ENCODE data around the gene THADA.

DNA sequence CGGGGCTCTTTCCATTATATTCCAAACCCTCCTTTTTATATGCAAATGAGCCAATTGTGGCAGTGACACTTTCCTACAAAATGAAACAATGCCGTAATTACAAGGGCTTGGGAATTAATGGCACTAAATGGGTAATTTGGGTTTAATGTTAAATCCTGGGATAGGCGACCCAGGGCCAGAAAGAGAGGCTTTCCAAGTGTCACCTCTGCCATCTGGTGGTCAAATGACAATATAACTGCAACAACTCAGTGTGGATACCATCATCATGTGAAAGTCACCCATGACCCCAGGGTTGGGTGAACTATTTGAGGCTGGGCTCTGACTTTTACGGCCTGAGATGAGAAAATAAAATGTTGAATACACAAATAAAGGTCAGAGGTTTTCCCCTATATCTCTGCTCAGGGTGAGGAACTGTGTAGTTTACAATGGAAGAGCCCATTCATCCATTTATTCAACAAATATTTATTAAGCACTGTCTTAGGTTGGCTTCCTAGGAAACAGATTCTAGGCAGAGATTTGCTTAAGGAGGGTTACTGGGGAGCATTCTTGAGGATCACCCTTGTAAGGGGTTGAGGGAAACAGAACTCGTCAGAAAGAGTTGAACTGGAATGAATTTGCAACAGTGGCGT is 13.6 kb upstream of the THADA start:
- TF ChIP-seq, protein P1, sequence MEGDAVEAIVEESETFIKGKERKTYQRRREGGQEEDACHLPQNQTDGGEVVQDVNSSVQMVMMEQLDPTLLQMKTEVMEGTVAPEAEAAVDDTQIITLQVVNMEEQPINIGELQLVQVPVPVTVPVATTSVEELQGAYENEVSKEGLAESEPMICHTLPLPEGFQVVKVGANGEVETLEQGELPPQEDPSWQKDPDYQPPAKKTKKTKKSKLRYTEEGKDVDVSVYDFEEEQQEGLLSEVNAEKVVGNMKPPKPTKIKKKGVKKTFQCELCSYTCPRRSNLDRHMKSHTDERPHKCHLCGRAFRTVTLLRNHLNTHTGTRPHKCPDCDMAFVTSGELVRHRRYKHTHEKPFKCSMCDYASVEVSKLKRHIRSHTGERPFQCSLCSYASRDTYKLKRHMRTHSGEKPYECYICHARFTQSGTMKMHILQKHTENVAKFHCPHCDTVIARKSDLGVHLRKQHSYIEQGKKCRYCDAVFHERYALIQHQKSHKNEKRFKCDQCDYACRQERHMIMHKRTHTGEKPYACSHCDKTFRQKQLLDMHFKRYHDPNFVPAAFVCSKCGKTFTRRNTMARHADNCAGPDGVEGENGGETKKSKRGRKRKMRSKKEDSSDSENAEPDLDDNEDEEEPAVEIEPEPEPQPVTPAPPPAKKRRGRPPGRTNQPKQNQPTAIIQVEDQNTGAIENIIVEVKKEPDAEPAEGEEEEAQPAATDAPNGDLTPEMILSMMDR (IDR thresholded peaks at IDR 0.05; ENCODE audit: extremely low read depth in 1 of 2, insufficient read depth in 1 of 2, low read depth in 1 of 2, low read length in 2 of 2) = peak; percentile 58 to 60
- TF ChIP-seq EZH2 (IDR thresholded peaks at IDR 0.05; ENCODE audit: borderline replicate concordance, low read depth, low read length, severe bottlenecking) (no peak), POLR2A (IDR thresholded peaks at IDR 0.05; ENCODE audit: low read depth, low read length) (no peak), POLR2AphosphoS5 (IDR thresholded peaks at IDR 0.05; ENCODE audit: insufficient read depth, low read depth, low read length) (no peak), FOS (IDR thresholded peaks at IDR 0.05; ENCODE audit: borderline replicate concordance, insufficient read depth, low read length) (no peak), MYC (IDR thresholded peaks at IDR 0.05; ENCODE audit: low read depth, low read length) (no peak)
- TF ChIP-seq, protein P2, sequence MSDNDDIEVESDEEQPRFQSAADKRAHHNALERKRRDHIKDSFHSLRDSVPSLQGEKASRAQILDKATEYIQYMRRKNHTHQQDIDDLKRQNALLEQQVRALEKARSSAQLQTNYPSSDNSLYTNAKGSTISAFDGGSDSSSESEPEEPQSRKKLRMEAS (IDR thresholded peaks at IDR 0.05; ENCODE audit: insufficient read depth, insufficient read length) = no peak

Data from endothelial cell of umbilical vein (primary cell).